ENCODE measurements around the gene LDB1. TPM values are rescaled to one million over a fixed set of nuclear protein-coding genes. Genes with fewer than 3 reads are reported as not detected.

Gene LDB1
- total RNA-seq (2022; extraction: Qiagen RNA extraction; ENCODE audit: low read depth), result 33.6 to 41.5 TPM (median 39.4 TPM) in 5 replicates

GRCh38 chr10:102120142-102120990 is at the start of gene LDB1:
Gene LDB1 (minus strand): TSS chr10:102120368. CDS start chr10:102120110, 258 bp downstream.

GRCh38 chr10:102151774-102152544 is 31.8 kb upstream of the LDB1 start, which contains the start of gene NOLC1:
Gene NOLC1 (plus strand): TSS chr10:102152389. CDS start chr10:102152411, 22 bp downstream.

GRCh38 chr10:102132563-102133372 is 12.6 kb upstream of the LDB1 start, which contains the start of gene PPRC1:
Gene PPRC1 (plus strand): TSS chr10:102133040. CDS start chr10:102133069, 29 bp downstream.

GRCh38 chr10:102064868-102065560 is 55.2 kb downstream of the LDB1 start, which contains the start of gene HPS6:
Gene HPS6 (plus strand): TSS chr10:102065349. CDS start chr10:102065475, 126 bp downstream.

Other genes with a start within 250 kb of the LDB1 start
- 11.4 to 12.6 TPM (median 12.1 TPM) in 5 replicates for gene ARMH3, start 64.2 kb downstream of the LDB1 start, total RNA-seq (2022; extraction: Qiagen RNA extraction; ENCODE audit: low read depth)
- gene HPS6, start 55.0 kb downstream of the LDB1 start, total RNA-seq (2022; extraction: Qiagen RNA extraction; ENCODE audit: low read depth), result 23.6 to 38.2 TPM (median 33.1 TPM) in 5 replicates
- 51.5 to 65.6 TPM (median 59.4 TPM) in 5 replicates for gene PPRC1, start 12.7 kb upstream of the LDB1 start, total RNA-seq (2022; extraction: Qiagen RNA extraction; ENCODE audit: low read depth)
- 180 to 198 TPM (median 191 TPM) in 5 replicates for gene NOLC1, start 32.0 kb upstream of the LDB1 start, total RNA-seq (2022; extraction: Qiagen RNA extraction; ENCODE audit: low read depth)
- 0.21 to 0.50 TPM (median 0.37 TPM) in 5 replicates for gene ELOVL3, start 105.9 kb upstream of the LDB1 start, total RNA-seq (2022; extraction: Qiagen RNA extraction; ENCODE audit: low read depth)
- 0.22 to 0.46 TPM (median 0.27 TPM) in 5 replicates for gene PITX3, start 121.1 kb upstream of the LDB1 start, total RNA-seq (2022; extraction: Qiagen RNA extraction; ENCODE audit: low read depth)
- 23.5 to 28.7 TPM (median 26.8 TPM) in 5 replicates for gene GBF1, start 125.2 kb upstream of the LDB1 start, total RNA-seq (2022; extraction: Qiagen RNA extraction; ENCODE audit: low read depth)